NCI-H524 (cell line): Measurements from ENCODE around the gene DNASE1L2.

ENCODE experiments used
- DNase-seq, 2 experiments: peaks; one replicate each; lab custom pipeline; 2025; lab: John Stamatoyannopoulos, UW

The DNASE1L2 gene

GRCh38 chr16:2270588-2271470, 34.6 kb downstream of the DNASE1L2 start:
- no peak for DNase-seq

DNA sequence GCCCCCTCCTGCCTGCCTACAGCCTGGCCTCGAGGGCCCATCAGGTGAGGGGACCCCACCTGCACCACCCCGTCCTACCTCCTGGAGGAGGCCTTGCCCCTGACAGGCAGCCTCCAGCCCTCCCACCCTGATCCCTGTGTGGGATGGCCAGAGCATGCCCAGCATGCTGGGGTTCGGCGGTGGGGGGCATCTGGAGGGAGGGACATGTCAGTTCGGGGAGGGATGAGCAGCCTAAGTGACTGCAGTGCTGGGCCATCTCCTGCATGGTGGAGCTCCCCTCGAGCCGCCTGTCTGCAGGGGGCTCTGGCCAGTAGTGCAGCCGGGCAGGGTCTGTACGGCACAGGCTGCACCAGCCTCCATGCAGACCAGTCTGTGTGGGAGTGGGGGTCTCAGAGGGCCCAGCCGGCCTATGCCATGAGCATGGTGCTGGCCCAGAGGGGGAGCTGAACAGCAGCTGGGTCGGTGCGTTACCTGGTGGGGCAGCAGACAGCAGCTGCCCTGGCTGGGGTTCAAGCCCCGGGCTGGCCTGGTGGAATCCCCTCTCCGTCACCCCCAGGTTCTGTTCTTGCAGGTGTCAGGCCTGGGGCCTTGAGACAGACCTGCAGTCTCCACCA, 35.7 kb downstream of the DNASE1L2 start:
- no peak for DNase-seq

DNA sequence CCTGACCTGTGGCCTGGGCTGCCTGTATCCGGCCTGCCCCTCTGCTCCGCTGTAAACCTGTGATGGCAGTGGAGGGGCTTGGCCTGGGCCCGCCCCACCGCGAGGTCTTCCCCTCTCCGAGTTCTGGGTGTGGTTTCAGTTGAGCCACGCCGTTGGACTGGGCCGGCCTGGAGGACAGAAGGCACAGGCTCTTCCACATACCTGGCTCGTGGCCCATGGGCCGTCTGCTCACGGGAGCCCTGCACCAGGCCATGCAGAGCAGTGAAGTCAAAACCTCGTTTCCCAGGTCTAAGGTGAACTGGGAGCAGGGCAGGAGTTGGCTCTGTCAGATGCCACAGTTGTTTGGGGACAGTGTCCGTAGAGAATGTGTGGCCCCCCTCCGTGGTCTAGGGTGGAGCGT, 37.2 kb downstream of the DNASE1L2 start:
- DNase-seq, result no peak

- peak in 1 of 2 experiments; percentile 71 for DNase-seq
Observed at GRCh38 chr16:2273931-2274330, 37.7 kb downstream of the DNASE1L2 start.

DNA sequence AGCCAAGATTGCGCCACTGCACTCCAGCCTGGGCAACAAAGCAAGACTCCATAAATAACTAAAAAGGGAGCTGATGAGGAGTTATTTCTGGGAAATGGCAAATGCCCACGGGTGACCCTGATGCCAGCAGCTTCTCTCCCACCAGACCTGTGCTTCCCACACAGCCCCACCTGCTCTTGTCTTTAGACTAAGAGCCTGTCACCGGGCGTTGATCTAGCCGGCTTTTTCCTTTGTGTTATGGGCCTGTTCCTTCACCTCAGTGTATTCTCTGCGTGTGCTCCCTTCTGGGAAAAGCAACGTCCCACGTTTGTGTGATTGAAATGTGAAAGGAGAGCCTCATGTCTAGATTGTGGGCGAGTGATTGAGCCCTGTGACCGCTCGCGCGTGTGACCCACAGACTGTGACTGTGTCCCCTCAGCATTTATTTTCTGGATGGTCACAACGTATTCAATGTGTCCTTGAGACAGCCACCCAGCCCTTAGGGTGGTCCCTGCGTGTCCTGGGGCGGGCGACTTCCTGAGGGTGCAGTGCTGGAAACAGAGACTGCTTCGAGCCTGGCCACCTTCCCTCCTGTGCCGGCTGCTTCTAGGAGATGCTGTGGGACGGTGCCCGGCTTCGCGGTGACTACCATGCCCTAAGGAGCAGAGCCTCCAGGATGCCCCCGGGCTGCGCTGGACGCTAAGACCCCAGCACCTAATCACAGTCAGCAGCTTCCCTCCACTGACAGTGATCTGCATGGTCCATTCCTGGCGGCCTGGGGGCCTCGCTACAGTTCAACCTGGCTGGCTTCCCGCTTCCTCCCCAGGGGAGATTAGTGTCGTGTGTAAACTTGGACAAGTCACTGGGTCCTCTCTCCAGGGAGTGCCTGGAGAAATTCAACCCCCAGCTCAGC, 39.5 kb downstream of the DNASE1L2 start:
- DNase-seq, result no peak

DNA sequence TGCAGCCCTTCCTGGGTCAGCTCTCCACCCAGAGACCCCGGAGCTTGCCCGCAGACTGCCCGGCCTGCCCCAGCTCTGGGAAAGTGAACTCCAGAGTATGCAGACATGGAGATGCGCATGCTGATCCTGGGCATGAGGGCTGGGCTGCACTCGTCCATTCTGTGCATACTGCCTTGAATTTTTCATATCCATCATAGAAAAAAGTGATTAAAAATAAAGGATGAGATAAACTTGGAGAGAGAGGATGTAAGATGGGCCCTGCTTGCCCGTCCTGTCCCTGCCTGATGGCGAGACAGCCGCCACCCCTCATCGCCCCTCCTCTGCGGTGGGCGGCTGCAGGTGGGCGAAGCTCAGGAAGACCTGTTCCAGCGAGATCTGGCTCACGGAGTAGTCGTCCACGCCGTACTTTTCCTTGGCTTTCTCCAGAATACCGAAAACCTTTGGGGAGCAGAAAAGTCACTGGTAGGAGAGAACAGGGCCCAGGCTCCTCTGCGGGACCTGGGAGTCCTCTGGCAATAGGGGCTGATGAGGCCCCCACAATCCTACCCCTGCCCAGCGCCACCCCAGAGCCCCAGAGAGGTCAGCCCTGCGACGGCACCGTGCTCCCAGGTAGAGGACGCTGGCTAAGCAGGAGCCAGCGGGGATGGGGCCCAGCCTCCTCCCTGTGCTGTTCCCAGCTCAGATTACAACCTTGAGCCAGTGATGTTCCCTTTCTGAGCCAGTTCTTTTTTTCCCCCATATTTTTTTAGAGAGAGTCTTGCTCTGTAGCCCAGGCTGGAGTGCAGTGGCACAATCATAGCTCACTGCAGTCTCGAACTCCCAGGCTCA, 40.3 kb downstream of the DNASE1L2 start:
- no peak for DNase-seq

DNA sequence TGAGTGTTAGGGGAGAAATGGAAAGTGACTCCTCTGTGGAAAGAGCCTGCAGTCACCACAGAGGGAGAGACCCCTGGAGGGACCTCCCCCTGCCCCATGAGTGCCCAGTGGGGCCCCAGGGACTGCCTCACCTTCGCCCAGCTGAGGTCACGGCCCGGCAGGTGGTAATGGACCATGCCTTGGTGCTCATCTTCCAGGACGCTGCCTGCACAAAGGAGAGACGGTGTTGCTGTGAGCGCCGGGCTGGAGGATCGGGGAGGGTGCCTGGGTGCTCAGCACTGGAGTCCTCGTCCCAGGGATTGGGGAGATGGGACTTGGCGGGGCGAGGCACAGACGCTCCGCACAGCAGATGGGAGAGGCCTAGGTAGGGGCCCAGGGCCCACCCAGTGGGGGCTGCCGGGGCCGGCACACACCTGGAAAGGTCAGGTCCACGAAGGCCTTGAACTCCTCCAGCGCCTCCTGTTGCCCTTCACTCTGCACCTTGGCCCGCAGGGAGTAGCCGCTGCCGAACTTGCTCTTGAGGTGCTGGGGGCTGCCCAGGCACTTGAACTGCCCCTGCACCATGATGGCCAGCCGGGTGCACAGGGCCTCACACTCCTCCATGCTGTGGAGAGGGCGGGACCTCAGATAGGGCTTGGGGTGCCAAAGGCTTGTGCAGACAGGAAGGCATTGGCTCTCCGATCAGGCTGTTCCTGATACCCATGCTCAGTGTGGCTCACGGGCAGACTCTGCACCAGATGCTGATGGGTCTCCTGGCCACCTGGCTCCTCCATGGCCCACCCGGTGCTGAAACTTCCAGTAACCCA, 41.4 kb downstream of the DNASE1L2 start:
- DNase-seq, result peak in 1 of 2 experiments; percentile 55

GRCh38 chr16:2278272-2278608, 42.0 kb downstream of the DNASE1L2 start:
- DNase-seq, result peak; percentile 4 to 55

DNA sequence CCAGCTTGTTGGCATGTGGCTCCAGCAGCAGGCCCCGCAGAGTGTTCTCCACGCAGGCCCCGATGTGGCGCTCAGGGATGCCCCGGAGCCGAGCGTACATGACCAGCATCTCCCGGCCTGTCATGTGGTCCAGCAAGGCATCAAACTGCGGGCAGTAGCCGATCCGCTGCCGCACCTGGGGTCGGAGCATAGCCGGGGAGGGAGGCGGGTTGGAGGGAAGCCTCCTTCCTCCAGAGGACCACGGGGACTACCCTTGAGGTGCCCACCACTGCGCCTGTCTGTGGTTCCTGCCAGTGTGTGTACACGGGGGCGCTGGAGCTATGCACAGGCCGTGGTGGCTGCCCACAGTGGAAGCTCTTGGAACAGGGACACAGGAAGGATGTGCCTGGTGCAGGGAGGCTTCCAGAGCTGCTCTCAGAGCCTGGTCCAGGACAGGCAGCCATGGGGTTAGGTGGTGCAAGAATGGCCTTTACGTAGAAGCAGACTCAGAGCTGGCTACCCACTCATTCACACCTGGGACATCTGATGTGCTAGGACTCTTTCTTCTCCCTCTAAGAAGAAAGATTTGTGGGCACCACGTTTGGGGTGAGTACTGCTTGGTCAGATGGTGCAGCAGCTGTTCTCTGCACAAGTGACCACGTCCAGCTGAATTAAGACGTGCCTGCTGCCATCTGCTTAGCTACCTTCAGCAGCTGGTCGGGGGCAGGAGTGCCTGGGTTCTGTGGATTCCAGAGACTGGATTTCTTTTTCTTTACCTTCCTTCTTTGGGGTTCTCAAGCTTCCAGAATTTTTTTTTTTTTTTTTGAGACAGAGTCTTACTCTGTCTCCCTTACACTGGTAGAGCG, 42.9 kb downstream of the DNASE1L2 start:
- peak; percentile 93 to 97 for DNase-seq

DNA sequence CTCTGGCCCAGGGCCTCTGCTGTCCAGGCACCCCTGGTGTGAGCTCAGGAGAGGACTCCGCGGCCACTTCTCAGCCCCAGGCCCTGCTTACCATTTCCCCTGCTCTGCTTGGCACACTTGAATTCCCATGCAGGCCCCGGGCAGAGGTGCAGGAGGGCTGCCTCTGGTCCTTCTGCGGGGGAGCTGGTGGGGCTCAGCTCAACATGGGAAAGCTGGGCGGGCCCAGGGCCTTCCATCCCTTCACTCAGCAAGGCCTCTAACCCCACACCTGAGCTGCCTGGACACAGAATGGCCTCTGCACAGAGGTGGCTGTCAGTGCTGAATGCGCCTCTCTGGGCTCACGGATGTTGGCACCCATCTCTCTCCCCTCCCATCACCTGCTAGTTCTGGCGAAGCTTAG, 44.2 kb downstream of the DNASE1L2 start:
- DNase-seq, result no peak

- DNase-seq, result no peak
Observed at GRCh38 chr16:2280981-2281542, 44.8 kb downstream of the DNASE1L2 start.

GRCh38 chr16:2282262-2282661, 46.0 kb downstream of the DNASE1L2 start:
- DNase-seq, result no peak

DNA sequence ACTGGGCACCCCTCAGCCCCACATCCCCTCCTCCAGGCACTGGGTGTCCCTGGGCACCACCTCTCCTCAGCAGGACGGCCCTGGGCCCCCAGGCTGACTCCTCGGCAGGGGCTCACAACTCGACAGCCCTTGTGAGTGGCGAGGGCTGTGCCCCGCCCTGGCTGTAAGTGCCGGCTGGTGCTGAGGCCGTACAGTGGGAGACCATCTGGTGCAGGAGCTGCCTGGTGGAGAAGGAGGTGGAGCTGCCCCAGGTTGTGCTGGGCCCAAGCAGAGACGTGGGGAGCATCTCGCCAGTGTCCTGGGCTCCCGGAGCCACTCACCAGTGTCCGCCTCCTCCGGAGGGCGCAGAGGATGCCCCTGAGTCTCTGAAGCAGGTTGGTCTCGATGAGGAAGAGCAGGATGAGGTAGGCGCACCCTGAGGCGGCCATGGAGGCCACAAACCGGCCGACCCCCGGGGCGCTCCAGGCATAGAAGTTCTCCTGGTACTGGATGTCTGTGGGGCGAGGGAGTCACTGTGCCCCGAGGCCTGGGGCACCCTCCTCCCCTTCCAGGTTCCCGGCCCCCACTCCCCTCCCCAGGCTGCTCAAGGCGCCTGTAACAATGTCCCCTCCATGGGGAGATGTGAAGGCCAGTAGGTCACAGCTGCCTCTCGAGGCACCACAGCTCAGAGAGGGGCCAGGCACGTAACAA, 46.8 kb downstream of the DNASE1L2 start:
- DNase-seq, result peak; percentile 88 to 96

GRCh38 chr16:2284001-2284770, 47.9 kb downstream of the DNASE1L2 start:
- DNase-seq, result no peak

DNA sequence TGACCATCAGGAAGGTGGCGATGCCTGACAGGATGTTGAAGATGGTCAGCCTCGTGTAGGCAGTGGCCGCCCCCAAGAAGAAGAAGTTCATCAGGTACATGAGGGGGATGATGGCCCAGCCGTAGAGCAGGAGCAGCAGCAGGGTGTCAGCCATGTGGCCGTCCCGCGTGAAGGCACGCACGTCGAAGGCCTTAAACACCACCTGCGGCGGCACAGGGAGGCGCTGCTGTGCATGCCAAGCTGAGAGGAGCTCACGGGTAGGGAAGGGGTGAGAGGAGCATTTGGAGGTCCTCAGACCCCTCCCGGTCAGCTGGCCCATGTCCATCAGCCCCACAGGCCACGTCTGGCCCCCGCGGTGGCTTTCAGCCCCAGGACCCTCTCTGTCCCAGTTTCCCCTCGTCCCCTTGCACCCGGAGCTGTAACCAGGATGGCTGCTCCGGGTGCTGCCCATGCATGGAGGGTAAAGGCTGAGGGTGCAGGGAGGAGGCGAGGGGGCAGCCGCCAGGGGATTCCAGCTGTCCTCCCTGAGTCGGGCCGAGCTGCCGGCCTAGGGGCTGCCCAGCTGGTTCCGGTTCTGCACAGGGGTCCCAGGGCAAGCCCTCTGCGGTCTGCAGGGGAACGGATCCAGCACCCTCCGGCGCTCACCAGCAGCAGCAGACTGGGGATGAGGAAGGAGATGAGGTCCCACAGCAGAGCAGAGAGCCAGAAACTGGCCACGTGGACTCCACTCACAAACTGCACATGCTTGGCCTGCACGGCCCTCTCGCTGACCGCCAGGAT, 48.7 kb downstream of the DNASE1L2 start:
- DNase-seq, result no peak

DNA sequence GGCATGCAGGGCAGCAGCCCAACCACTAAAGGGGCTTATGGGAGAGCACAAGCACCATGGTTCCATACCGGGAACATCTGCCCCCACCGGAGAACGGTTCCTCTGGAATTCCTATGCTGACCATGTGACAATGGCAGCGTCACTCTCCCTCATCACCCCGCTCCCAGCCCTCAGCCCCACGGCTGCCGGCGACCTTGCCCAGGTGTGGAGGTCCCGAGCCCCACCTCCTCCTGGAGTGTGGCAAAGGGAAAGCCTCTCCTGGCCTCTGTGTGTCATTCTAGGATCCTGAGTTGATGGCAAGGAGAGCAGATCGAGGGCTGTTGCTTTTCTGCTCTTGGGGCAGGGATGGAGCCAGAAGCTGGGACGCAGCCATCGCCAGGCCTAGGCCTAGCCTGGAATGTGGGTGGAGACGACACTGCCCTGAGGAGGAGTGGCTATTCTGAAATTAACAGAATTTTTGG, 49.5 kb downstream of the DNASE1L2 start:
- DNase-seq, result no peak

GRCh38 chr16:2286550-2286949, 50.3 kb downstream of the DNASE1L2 start:
- no peak for DNase-seq
